IPS DF 4.7 (cell line): ENCODE measurements around the gene DHX9.
"Not testable (repeated sequence)": the region's sequence is repeated elsewhere in the genome, so short reads cannot be mapped to it uniquely, and the experiment has no call there.

Experiments used
- DNase-seq: peaks from one replicate; pipeline ENCODE4 v3.0.0-alpha.2; 2013; ENCODE audit warnings: low spot score; ENCODE audit errors: extremely low read depth

DHX9 gene

GRCh38 chr1:182888736-182889531 is 49.8 kb downstream of the DHX9 start:
- no peak for DNase-seq

DNA sequence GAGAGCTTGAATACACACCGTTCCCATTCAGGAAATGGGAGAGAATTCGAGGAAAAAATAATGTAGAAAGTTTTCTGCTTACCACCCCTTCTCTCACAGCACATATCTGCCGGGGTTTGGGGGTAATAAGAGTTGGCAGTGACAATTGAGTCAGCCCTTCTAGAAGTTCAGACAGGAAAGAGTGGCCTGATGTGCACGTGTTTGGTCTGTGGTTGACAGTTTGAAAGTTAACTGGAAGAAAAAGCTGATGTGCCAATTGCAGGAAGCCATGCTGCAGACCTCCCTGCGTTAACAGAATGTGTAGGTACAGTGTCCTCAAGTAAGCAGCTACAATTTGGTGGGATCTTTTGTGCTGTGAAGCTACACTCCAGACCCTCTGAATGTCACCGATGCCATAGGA is 50.9 kb downstream of the DHX9 start:
- DNase-seq: no peak

- DNase-seq: no peak
These were observed 51.9 kb downstream of the DHX9 start for GRCh38 chr1:182890927-182891610.

GRCh38 chr1:182897696-182898095 is 58.5 kb downstream of the DHX9 start:
- DNase-seq: no peak

DNA sequence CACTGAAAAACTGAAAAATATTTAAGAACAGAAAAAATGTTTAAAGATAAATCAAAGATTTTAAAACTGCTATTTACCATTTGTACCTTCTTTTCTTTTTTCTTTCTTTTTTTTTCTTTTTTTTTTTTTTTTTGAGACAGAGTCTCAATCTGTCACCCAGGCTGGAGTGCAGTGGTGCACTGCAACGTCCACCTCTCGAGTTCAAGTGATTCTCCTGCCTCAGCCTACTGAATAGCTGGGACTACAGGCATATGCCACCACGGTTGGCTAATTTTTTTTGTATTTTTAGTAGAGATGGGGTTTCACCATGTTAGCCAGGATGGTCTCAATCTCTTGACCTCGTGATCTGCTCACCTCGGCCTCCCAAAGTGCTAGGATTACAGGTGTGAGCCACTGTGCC is 62.8 kb downstream of the DHX9 start:
- not testable (repeated sequence) for DNase-seq

- no peak for DNase-seq
These were observed 66.2 kb downstream of the DHX9 start for GRCh38 chr1:182905321-182905720.

- no peak for DNase-seq
These were observed 70.4 kb downstream of the DHX9 start for GRCh38 chr1:182909578-182909977.

- no peak for DNase-seq
These were observed 71.0 kb downstream of the DHX9 start for GRCh38 chr1:182910143-182910542.

DNA sequence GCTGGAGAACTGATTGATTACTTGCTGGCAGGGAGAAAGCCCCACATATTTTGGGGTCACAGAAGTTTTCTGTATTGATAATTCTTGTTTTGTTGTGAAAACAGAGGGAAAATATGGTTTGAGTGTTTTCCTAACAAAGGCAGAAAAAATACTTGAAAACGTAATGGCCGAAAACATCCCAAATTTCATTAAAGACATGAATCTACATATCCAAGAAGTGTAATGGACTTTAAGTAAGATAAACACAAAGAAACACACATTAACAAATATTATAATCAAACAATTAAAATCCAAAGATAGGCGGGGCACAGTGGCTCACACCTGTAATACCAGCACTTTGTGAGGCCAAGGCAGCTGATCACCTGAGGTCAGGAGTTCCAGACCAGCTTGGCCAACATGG is 74.3 kb downstream of the DHX9 start:
- no peak for DNase-seq

DNA sequence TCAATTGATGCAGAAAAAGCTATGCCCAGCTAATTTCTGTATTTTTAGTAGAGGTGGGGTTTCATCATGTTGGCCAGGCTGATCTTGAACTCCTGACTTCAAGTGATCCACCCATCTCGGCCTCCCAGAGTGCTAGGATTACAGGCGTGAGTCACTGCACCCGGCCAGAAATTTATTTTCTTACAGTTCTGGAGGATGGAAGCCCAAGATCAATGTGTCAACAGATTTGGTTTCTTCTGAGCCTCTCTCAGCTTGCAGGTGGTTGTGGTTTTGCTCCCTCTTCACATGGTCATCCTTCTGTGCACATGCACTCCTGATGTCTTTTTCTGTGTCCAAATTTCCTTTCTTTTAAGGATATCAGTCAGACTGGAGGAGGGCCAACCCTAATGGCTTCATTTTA is 78.2 kb downstream of the DHX9 start:
- DNase-seq: no peak

GRCh38 chr1:182925661-182926060 is 86.5 kb downstream of the DHX9 start:
- no peak for DNase-seq

GRCh38 chr1:182927693-182928433 is 88.7 kb downstream of the DHX9 start:
- no peak for DNase-seq

GRCh38 chr1:182930985-182931384 is 91.8 kb downstream of the DHX9 start:
- DNase-seq: no peak

- DNase-seq: no peak
These were observed 96.6 kb downstream of the DHX9 start for GRCh38 chr1:182935716-182936115.
